ENCODE results near the gene ABCB8.

The ABCB8 gene

GRCh38 chr7:151068069-151068773 is 40.0 kb downstream of the ABCB8 start:
- H3K27me3 ChIP-seq (ENCODE audit: low read depth, low read length): no peaks in the 10 kb centered on the region
- peaks cover 45 to 80% of the 10 kb centered on the region in 2 donors for H3K36me3 ChIP-seq (ENCODE audit: control insufficient read depth in 1 of 2, insufficient read depth in 2 of 2, low read length in 2 of 2)
- H3K27ac ChIP-seq (ENCODE audit: low read length): no peak overlapping the region
- H3K9me3 ChIP-seq (ENCODE audit: control insufficient read depth in 1 of 2, low read length in 2 of 2): no peaks in the 10 kb centered on the region
- no peak overlapping the region for H3K4me3 ChIP-seq (ENCODE audit: low read depth in 1 of 2, low read length in 2 of 2)
- no peaks in the 10 kb centered on the region for H3K4me1 ChIP-seq (ENCODE audit: control insufficient read depth in 1 of 2, insufficient read depth in 2 of 2, low read length in 2 of 2)

GRCh38 chr7:151069841-151070573 is 41.8 kb downstream of the ABCB8 start:
- Histone ChIP-seq H3K4me3 (ENCODE audit: low read depth in 1 of 2, low read length in 2 of 2) (no peak overlapping the region), H3K27ac (ENCODE audit: low read length) (no peak overlapping the region), H3K36me3 (ENCODE audit: control insufficient read depth in 1 of 2, insufficient read depth in 2 of 2, low read length in 2 of 2) (peaks cover 49 to 89% of the 10 kb centered on the region in 2 donors), H3K4me1 (ENCODE audit: control insufficient read depth in 1 of 2, insufficient read depth in 2 of 2, low read length in 2 of 2) (no peaks in the 10 kb centered on the region), H3K9me3 (ENCODE audit: control insufficient read depth in 1 of 2, low read length in 2 of 2) (no peaks in the 10 kb centered on the region), H3K27me3 (ENCODE audit: low read depth, low read length) (no peaks in the 10 kb centered on the region)

GRCh38 chr7:151070574-151070960 is 42.3 kb downstream of the ABCB8 start:
- no peaks in the 10 kb centered on the region for H3K27me3 ChIP-seq (ENCODE audit: low read depth, low read length)
- no peak overlapping the region for H3K4me3 ChIP-seq (ENCODE audit: low read depth in 1 of 2, low read length in 2 of 2)
- no peaks in the 10 kb centered on the region for H3K4me1 ChIP-seq (ENCODE audit: control insufficient read depth in 1 of 2, insufficient read depth in 2 of 2, low read length in 2 of 2)
- no peak overlapping the region for H3K27ac ChIP-seq (ENCODE audit: low read length)
- H3K9me3 ChIP-seq (ENCODE audit: control insufficient read depth in 1 of 2, low read length in 2 of 2): no peaks in the 10 kb centered on the region
- H3K36me3 ChIP-seq (ENCODE audit: control insufficient read depth in 1 of 2, insufficient read depth in 2 of 2, low read length in 2 of 2): peaks cover 46 to 89% of the 10 kb centered on the region in 2 donors

- no peaks in the 10 kb centered on the region for H3K9me3 ChIP-seq (ENCODE audit: control insufficient read depth in 1 of 2, low read length in 2 of 2)
- H3K27me3 ChIP-seq (ENCODE audit: low read depth, low read length): no peaks in the 10 kb centered on the region
- no peaks in the 10 kb centered on the region for H3K4me1 ChIP-seq (ENCODE audit: control insufficient read depth in 1 of 2, insufficient read depth in 2 of 2, low read length in 2 of 2)
- peaks cover 49 to 89% of the 10 kb centered on the region in 2 donors for H3K36me3 ChIP-seq (ENCODE audit: control insufficient read depth in 1 of 2, insufficient read depth in 2 of 2, low read length in 2 of 2)
- H3K4me3 ChIP-seq (ENCODE audit: low read depth in 1 of 2, low read length in 2 of 2): no peak overlapping the region
- no peak overlapping the region for H3K27ac ChIP-seq (ENCODE audit: low read length)
These were observed 43.0 kb downstream of the ABCB8 start for GRCh38 chr7:151071032-151071866.

GRCh38 chr7:151073990-151074389 is 45.7 kb downstream of the ABCB8 start:
- H3K27me3 ChIP-seq (ENCODE audit: low read depth, low read length): no peaks in the 10 kb centered on the region
- H3K36me3 ChIP-seq (ENCODE audit: control insufficient read depth in 1 of 2, insufficient read depth in 2 of 2, low read length in 2 of 2): peaks cover 39 to 71% of the 10 kb centered on the region in 2 donors
- peaks cover 0 to 11% of the 10 kb centered on the region in 2 donors for H3K4me1 ChIP-seq (ENCODE audit: control insufficient read depth in 1 of 2, insufficient read depth in 2 of 2, low read length in 2 of 2)
- no peak overlapping the region for H3K4me3 ChIP-seq (ENCODE audit: low read depth in 1 of 2, low read length in 2 of 2)
- no peaks in the 10 kb centered on the region for H3K9me3 ChIP-seq (ENCODE audit: control insufficient read depth in 1 of 2, low read length in 2 of 2)
- H3K27ac ChIP-seq (ENCODE audit: low read length): no peak overlapping the region

GRCh38 chr7:151074817-151075661 is 46.8 kb downstream of the ABCB8 start:
- Histone ChIP-seq H3K27me3 (ENCODE audit: low read depth, low read length) (no peaks in the 10 kb centered on the region), H3K4me1 (ENCODE audit: control insufficient read depth in 1 of 2, insufficient read depth in 2 of 2, low read length in 2 of 2) (peaks cover 0 to 21% of the 10 kb centered on the region in 2 donors), H3K9me3 (ENCODE audit: control insufficient read depth in 1 of 2, low read length in 2 of 2) (no peaks in the 10 kb centered on the region), H3K36me3 (ENCODE audit: control insufficient read depth in 1 of 2, insufficient read depth in 2 of 2, low read length in 2 of 2) (peaks cover 30 to 61% of the 10 kb centered on the region in 2 donors), H3K27ac (ENCODE audit: low read length) (no peak overlapping the region), H3K4me3 (ENCODE audit: low read depth in 1 of 2, low read length in 2 of 2) (no peak overlapping the region)

- H3K4me3 ChIP-seq (ENCODE audit: low read depth in 1 of 2, low read length in 2 of 2): no peak overlapping the region
- H3K27me3 ChIP-seq (ENCODE audit: low read depth, low read length): no peaks in the 10 kb centered on the region
- no peak overlapping the region for H3K27ac ChIP-seq (ENCODE audit: low read length)
- peaks cover 0 to 21% of the 10 kb centered on the region in 2 donors for H3K4me1 ChIP-seq (ENCODE audit: control insufficient read depth in 1 of 2, insufficient read depth in 2 of 2, low read length in 2 of 2)
- H3K9me3 ChIP-seq (ENCODE audit: control insufficient read depth in 1 of 2, low read length in 2 of 2): no peaks in the 10 kb centered on the region
- H3K36me3 ChIP-seq (ENCODE audit: control insufficient read depth in 1 of 2, insufficient read depth in 2 of 2, low read length in 2 of 2): peaks cover 24 to 55% of the 10 kb centered on the region in 2 donors
These were observed 47.4 kb downstream of the ABCB8 start for GRCh38 chr7:151075662-151075971.

GRCh38 chr7:151075978-151076426 is 47.8 kb downstream of the ABCB8 start:
- H3K27me3 ChIP-seq (ENCODE audit: low read depth, low read length): no peaks in the 10 kb centered on the region
- H3K4me3 ChIP-seq (ENCODE audit: low read depth in 1 of 2, low read length in 2 of 2): no peak overlapping the region
- H3K36me3 ChIP-seq (ENCODE audit: control insufficient read depth in 1 of 2, insufficient read depth in 2 of 2, low read length in 2 of 2): peaks cover 20 to 51% of the 10 kb centered on the region in 2 donors
- no peaks in the 10 kb centered on the region for H3K9me3 ChIP-seq (ENCODE audit: control insufficient read depth in 1 of 2, low read length in 2 of 2)
- no peak overlapping the region for H3K27ac ChIP-seq (ENCODE audit: low read length)
- H3K4me1 ChIP-seq (ENCODE audit: control insufficient read depth in 1 of 2, insufficient read depth in 2 of 2, low read length in 2 of 2): peaks cover 0 to 23% of the 10 kb centered on the region in 2 donors

- no peak overlapping the region for H3K4me3 ChIP-seq (ENCODE audit: low read depth in 1 of 2, low read length in 2 of 2)
- H3K36me3 ChIP-seq (ENCODE audit: control insufficient read depth in 1 of 2, insufficient read depth in 2 of 2, low read length in 2 of 2): peaks cover 19 to 40% of the 10 kb centered on the region in 2 donors
- H3K4me1 ChIP-seq (ENCODE audit: control insufficient read depth in 1 of 2, insufficient read depth in 2 of 2, low read length in 2 of 2): peaks cover 4 to 34% of the 10 kb centered on the region in 2 donors
- H3K9me3 ChIP-seq (ENCODE audit: control insufficient read depth in 1 of 2, low read length in 2 of 2): no peaks in the 10 kb centered on the region
- H3K27ac ChIP-seq (ENCODE audit: low read length): no peak overlapping the region
- no peaks in the 10 kb centered on the region for H3K27me3 ChIP-seq (ENCODE audit: low read depth, low read length)
These were observed 48.8 kb downstream of the ABCB8 start for GRCh38 chr7:151076863-151077704.

- H3K4me1 ChIP-seq (ENCODE audit: control insufficient read depth in 1 of 2, insufficient read depth in 2 of 2, low read length in 2 of 2): peaks cover 7 to 41% of the 10 kb centered on the region in 2 donors
- H3K4me3 ChIP-seq (ENCODE audit: low read depth in 1 of 2, low read length in 2 of 2): no peak overlapping the region
- H3K9me3 ChIP-seq (ENCODE audit: control insufficient read depth in 1 of 2, low read length in 2 of 2): no peaks in the 10 kb centered on the region
- H3K27ac ChIP-seq (ENCODE audit: low read length): no peak overlapping the region
- H3K36me3 ChIP-seq (ENCODE audit: control insufficient read depth in 1 of 2, insufficient read depth in 2 of 2, low read length in 2 of 2): peaks cover 19 to 36% of the 10 kb centered on the region in 2 donors
- no peaks in the 10 kb centered on the region for H3K27me3 ChIP-seq (ENCODE audit: low read depth, low read length)
These were observed 49.5 kb downstream of the ABCB8 start for GRCh38 chr7:151077705-151078232.

Measured in muscle layer of duodenum (tissue), 2 donors.